ENCODE results near the gene ZNF655.

Gene ZNF655

DNA sequence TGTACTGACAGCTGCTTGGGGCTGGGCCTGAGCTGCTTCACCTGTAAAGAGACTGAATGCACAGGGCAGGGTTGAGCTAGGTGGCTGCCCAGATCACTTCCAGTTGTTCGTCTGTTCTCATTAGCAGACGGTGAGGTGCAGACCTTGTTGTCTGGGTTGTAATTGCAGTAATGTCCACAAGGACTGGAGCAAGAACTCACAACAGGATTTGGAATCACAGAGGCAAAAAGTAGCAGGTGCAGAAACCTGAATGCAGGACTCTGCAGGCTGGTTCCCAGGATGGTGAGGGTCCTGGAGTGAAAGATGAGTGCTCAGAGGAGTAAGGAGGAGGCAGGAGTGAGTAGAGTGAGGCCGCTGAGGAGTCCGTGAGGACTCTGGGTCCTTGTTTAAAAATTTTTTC is 67.5 kb downstream of the ZNF655 start:
- Histone ChIP-seq H3K79me2 (ENCODE audit: insufficient read depth, low read length) (peaks cover 46% of the 10 kb centered on the region), H3K27me3 (ENCODE audit: insufficient read depth, low read length, poor library complexity) (no peaks in the 10 kb centered on the region), H3K27ac (ENCODE audit: low read length) (peak overlapping the region; percentile 99), H3K4me3 (ENCODE audit: low read depth in 1 of 2, low read length in 2 of 2) (peak overlapping the region in 1 of 2 experiments; percentile 9; a peak in 1 of 4 replicates), H3K9ac (ENCODE audit: low read depth, low read length) (peak overlapping the region; percentile 62; the same call in 1 of the 2 replicates), H3K9me3 (ENCODE audit: insufficient read depth, low read length, severe bottlenecking) (no peaks in the 10 kb centered on the region), H3K4me2 (ENCODE audit: insufficient read depth, low read length) (peak overlapping the region; percentile 63; the same call in 1 of the 2 replicates), H3K36me3 (ENCODE audit: insufficient read depth, low read length) (peaks cover 97% of the 10 kb centered on the region), H3K4me1 (ENCODE audit: insufficient read depth, low read length) (peaks cover 53% of the 10 kb centered on the region), H2AFZ (ENCODE audit: low read depth, low read length) (no peak overlapping the region), H4K20me1 (ENCODE audit: insufficient read depth, low read length) (peaks cover 10% of the 10 kb centered on the region; the same call in 1 of the 2 replicates)
- TF ChIP-seq EZH2 (IDR thresholded peaks at IDR 0.05; ENCODE audit: borderline replicate concordance, low read depth, low read length, severe bottlenecking) = no peak
- no peak for TF ChIP-seq CTCF (IDR thresholded peaks at IDR 0.05; ENCODE audit: borderline replicate concordance, extremely low read depth, low read length, poor library complexity, severe bottlenecking)
- DNase-seq (no peak), ATAC-seq (ENCODE audit: insufficient read depth, low read depth) (no peak)

All from DND-41 (cell line).